ENCODE results near the gene ADAMTSL3. TPM values are rescaled to one million over a fixed set of nuclear protein-coding genes. Genes with fewer than 3 reads are reported as not detected.

Gene ADAMTSL3
- total RNA-seq, 1 donor from 2014 or later = 20.7 TPM

DNA sequence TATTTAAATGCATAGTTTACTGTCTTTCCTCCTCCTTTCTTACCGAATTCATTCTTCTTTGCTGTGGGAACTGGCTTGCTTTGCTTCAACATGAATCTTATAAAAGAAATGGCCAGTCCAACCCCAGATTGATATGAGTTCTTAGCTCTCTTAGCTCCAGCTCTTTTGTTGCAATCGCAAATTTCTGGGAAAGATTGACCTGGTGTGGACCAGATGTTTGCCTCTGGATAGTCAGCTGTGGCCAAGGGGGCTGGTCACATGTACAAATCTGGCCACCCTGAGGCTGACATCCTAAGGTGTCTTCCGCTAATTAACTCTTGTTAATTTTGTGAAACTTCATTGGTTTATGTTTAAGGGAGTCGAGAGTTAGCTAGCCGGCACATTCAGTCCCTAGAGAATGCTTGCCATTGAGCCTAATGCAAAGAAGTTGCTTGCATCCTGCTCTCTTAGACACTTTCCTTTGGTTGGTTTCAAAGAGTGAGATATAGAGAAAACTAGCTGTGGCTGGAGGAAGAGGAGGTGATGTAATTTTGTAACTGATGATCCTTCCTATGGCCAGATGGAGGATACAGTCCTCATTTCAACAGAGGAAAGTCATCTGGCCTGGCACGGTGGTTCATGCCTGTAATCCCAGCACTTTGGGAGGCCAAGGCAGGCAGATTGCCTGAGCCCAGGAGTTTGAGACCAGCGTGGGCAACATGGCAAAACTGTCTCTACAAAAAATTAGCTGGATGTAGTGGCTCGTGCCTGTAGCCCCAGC, 162.4 kb downstream of the ADAMTSL3 start:
- no peak for DNase-seq (ENCODE audit: low read depth)

DNA sequence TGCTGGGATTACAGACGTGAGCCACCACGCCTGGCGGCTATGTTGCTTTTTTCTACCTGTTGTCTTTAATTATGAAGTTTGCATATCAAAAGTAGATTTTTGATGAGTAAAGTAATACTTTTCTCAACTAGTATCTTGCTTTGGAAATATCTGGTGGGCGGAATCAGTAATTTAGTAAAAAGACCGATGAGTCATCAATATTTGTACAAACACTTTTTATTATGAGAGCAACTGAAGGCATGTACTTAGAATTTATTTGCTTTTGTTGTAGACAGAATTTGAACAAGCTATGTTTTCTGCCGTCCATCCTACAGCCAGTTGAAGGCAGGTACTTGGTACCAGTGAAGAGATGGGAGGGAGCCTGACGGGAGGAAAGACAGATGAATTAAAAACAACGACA, 164.7 kb downstream of the ADAMTSL3 start:
- no peak for DNase-seq (ENCODE audit: low read depth)

- no peak for DNase-seq (ENCODE audit: low read depth)
These were observed 176.5 kb downstream of the ADAMTSL3 start for GRCh38 chr15:83830381-83830780.

GRCh38 chr15:83833569-83833968, 179.6 kb downstream of the ADAMTSL3 start:
- no peak for DNase-seq (ENCODE audit: low read depth)

- peak; percentile 92 for DNase-seq (ENCODE audit: low read depth)
These were observed 181.6 kb downstream of the ADAMTSL3 start for GRCh38 chr15:83835479-83835878.

- DNase-seq (ENCODE audit: low read depth) = peak; percentile 30
These were observed 184.1 kb downstream of the ADAMTSL3 start for GRCh38 chr15:83837945-83838571.

DNA sequence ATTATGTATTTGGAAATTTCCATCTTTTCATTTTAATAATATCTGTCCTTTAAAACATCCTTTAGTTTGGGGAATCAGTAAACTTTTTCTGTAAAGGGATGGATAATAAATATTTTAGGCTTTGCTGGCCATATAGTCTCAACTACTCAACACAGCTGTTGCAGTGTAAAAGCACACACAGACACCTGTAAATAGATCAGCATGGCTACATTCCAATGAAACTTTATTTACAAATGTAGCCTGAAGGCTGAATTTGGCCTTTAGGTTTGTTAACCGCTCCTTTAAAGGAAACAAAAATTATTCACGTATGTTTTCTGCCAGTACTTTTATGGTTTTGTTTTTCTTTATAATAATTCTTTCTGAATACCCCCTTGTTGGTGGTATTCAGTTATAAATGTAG, 184.8 kb downstream of the ADAMTSL3 start:
- no peak for DNase-seq (ENCODE audit: low read depth)

DNA sequence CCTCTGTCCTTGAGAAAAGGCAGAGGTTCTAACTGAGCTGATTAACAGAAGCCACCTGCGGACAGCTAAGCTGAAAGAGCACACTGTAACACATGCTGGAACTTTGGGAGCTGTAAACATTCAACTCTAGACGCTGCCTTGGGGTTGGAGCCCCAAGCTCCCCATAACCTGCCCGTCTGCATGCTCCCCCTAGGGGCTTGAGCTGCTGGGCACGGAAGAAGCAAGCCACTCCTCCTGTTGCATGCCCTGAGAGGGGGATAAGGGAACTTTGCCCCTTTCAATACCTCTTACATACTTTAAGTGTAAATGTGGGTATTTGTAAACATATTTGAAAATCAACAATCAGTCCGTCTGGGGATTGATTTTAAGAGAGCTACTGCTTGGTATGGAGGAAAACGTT, 188.4 kb downstream of the ADAMTSL3 start:
- no peak for DNase-seq (ENCODE audit: low read depth)

GRCh38 chr15:83843471-83843871, 189.5 kb downstream of the ADAMTSL3 start:
- DNase-seq (ENCODE audit: low read depth) = no peak

GRCh38 chr15:83844742-83845141, 190.8 kb downstream of the ADAMTSL3 start:
- no peak for DNase-seq (ENCODE audit: low read depth)

DNA sequence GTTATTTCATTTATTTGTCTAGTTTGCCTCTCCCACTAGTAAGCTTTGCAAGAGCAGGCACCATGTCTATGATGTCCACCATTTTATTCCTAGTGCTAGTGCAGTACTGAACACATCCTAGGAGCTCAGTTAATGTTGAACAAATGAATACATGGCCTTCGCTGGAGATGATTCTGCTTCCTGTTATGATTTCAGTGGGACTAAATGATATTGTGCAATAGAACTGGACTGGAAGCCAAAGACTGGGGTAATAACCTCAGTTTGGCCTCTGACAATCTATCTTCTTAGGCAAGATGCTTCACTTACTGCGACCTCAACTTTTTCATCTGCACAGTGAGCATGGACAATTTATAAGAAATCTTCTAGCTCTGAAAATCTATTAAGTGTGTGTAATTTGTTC, 191.3 kb downstream of the ADAMTSL3 start:
- DNase-seq (ENCODE audit: low read depth) = peak; percentile 69

DNA sequence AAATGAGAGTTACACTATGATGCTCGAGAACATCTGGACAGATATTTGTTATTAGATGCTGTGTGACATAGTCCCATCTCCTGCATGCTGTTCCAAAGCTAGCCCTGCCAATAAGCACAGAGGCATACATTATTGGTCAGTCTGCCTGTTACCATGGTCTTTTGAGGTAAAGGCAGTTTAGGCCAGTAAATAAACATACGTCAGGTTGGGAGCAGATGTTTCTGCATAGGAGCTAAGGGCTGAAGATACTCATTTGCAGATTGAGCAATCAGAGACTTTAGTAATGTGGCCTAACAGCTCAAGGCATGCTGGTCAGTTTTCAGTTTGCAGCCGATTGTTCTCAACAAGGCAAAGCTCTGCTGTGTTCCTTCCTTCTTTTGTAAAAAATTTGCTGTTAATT, 192.9 kb downstream of the ADAMTSL3 start:
- peak; percentile 29 for DNase-seq (ENCODE audit: low read depth)

DNA sequence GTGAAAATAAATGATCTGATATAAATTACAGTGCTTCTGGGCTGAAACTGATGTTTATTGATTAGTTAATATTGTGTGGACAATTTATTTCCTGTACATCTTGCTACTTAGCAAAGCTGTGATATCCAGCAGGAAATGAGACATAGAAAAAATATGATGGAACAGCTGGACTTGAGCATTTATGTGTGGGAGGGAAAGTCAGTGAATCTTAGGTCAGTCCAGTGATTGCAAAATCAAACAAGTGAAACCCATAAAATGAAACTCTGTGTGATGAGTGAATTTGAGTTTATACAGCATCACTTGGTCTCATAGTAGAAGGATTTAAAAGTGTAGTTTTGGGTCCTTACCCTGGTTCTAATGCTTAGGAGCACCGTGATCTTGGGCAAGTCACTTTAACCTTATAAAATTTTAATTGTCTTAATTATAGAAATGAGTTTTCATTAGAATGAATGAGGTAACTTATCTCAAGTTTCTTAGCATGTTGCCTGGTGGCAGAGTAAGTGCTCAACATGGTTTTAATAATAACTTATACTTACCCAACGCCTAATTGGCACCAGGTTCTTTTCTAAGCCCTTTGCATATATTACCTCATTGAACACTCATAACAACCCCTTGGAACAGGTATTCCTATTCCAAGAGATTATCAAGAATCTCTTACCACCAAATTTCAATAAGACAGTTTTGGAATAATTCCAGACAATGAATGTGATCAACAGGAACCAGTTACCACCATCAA, 194.6 kb downstream of the ADAMTSL3 start:
- peak; percentile 82 for DNase-seq (ENCODE audit: low read depth)

GRCh38 chr15:83850015-83850414, 196.1 kb downstream of the ADAMTSL3 start:
- no peak for DNase-seq (ENCODE audit: low read depth)

DNA sequence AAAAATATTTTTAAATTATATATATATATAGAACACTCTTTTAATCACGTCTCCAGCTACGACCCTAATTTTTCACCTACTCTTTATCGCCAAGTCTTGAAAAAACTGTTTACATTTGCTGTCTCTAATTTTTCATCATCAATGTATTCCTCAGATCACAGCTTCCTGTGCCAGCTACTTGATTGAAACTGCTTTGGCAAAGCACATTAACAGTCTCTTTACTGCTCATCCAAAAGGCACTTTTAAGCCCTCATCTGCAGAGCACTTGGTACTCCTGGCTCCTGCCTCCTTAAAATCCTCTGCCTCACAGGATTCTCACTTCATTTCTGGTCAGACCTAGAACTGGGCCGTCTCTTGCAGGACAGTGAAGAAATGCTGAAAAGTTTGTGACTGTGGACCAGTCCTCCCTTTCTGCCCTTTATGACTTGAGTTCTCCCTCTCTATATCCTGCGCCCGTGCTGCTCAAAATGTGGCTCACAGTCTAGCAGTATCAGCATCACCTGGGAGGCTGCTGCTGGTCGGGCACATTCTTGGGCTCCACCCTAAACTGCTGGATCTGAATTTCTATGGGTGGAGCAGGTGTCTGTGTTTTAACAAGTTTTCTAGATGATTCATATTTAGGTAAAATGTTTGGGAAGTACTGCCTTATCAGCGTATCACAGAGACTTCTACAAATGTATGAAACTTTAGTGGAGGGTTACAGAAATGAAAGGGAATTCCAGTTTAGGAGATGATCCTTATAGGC, 196.8 kb downstream of the ADAMTSL3 start:
- DNase-seq (ENCODE audit: low read depth) = no peak

GRCh38 chr15:83853232-83853631, 199.3 kb downstream of the ADAMTSL3 start:
- DNase-seq (ENCODE audit: low read depth) = no peak

DNA sequence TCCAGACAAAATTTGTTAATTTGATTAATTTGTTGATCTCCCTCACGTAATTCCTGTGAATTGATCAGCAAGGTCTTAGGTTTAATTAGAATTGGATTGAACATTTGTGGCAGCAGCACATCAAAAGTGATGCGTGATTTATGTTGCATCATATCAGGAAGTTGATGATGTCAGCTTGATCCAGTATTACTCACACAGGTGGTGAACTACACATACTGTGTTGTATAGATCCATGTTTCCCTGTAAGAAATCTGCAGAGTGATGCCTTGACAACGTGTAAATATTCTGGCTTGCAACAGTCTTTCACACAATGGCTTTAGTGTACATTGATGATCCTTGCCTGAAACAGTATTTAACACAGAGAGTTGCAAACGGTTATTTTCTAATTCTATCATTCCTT, 200.4 kb downstream of the ADAMTSL3 start:
- DNase-seq (ENCODE audit: low read depth) = no peak

GRCh38 chr15:83854950-83855707, 201.2 kb downstream of the ADAMTSL3 start:
- no peak for DNase-seq (ENCODE audit: low read depth)

GRCh38 chr15:83855956-83856355, 202.0 kb downstream of the ADAMTSL3 start:
- no peak for DNase-seq (ENCODE audit: low read depth)

- DNase-seq (ENCODE audit: low read depth) = no peak
These were observed 205.0 kb downstream of the ADAMTSL3 start for GRCh38 chr15:83858820-83859505.

GRCh38 chr15:83866692-83867091, 212.8 kb downstream of the ADAMTSL3 start:
- DNase-seq (ENCODE audit: low read depth) = no peak

Measured in renal cortical epithelial cell (primary cell).